ENCODE data around the gene PRPF38B. TPM values are rescaled to one million over a fixed set of nuclear protein-coding genes. Genes with fewer than 3 reads are reported as not detected.

PRPF38B gene
- total RNA-seq, 1 donor from 2014 or later, result 54.7 TPM

- TF ChIP-seq CTCF (IDR thresholded peaks at IDR 0.05; ENCODE audit: unreplicated experiment), result no peak
- Mint-ChIP-seq H3K27me3 (peaks cover 3% of the 10 kb centered on the region), H3K4me3 (ENCODE audit: low read depth) (no peak overlapping the region), H3K36me3 (ENCODE audit: insufficient read depth) (no peaks in the 10 kb centered on the region), H3K27ac (no peak overlapping the region), H3K4me1 (ENCODE audit: low read depth) (peaks cover 2% of the 10 kb centered on the region), H3K9me3 (ENCODE audit: low read depth) (no peaks in the 10 kb centered on the region)
- DNase-seq (ENCODE audit: low spot score, unreplicated experiment), result no peak
Observed at GRCh38 chr1:108706643-108707042, 14.5 kb downstream of the PRPF38B start.

- Mint-ChIP-seq H3K4me3 (ENCODE audit: low read depth) (no peak overlapping the region), H3K27me3 (peaks cover 3% of the 10 kb centered on the region), H3K9me3 (ENCODE audit: low read depth) (no peaks in the 10 kb centered on the region), H3K4me1 (ENCODE audit: low read depth) (peaks cover 2% of the 10 kb centered on the region), H3K36me3 (ENCODE audit: insufficient read depth) (no peaks in the 10 kb centered on the region), H3K27ac (no peak overlapping the region)
- no peak for DNase-seq (ENCODE audit: low spot score, unreplicated experiment)
- TF ChIP-seq CTCF (IDR thresholded peaks at IDR 0.05; ENCODE audit: unreplicated experiment), result peak; percentile 12
Observed at GRCh38 chr1:108708691-108709660, 16.9 kb downstream of the PRPF38B start.

GRCh38 chr1:108712606-108713150 lies 20.6 kb downstream of the PRPF38B start, which contains the start of gene FNDC7:
Gene FNDC7, plus strand, starts transcription at chr1:108712908. Its CDS starts 26 bp downstream, at chr1:108712934.
- no peaks in the 10 kb centered on the region for H3K36me3 Mint-ChIP-seq (ENCODE audit: insufficient read depth)
- H3K9me3 Mint-ChIP-seq (ENCODE audit: low read depth), result no peaks in the 10 kb centered on the region
- DNase-seq (ENCODE audit: low spot score, unreplicated experiment), result no peak
- no peak within 1 kb of the TSS for H3K27ac Mint-ChIP-seq
- no peaks in the 10 kb centered on the region for H3K4me1 Mint-ChIP-seq (ENCODE audit: low read depth)
- no peak for TF ChIP-seq CTCF (IDR thresholded peaks at IDR 0.05; ENCODE audit: unreplicated experiment)
- no peak within 1 kb of the TSS for H3K4me3 Mint-ChIP-seq (ENCODE audit: low read depth)
- H3K27me3 Mint-ChIP-seq, result peaks cover 12% of the 10 kb centered on the region

GRCh38 chr1:108715932-108716331 lies 23.8 kb downstream of the PRPF38B start:
- no peak for DNase-seq (ENCODE audit: low spot score, unreplicated experiment)
- Mint-ChIP-seq H3K36me3 (ENCODE audit: insufficient read depth) (no peaks in the 10 kb centered on the region), H3K27ac (no peak overlapping the region), H3K4me3 (ENCODE audit: low read depth) (no peak overlapping the region), H3K27me3 (peaks cover 13% of the 10 kb centered on the region), H3K4me1 (ENCODE audit: low read depth) (no peaks in the 10 kb centered on the region), H3K9me3 (ENCODE audit: low read depth) (no peaks in the 10 kb centered on the region)
- no peak for TF ChIP-seq CTCF (IDR thresholded peaks at IDR 0.05; ENCODE audit: unreplicated experiment)

- no peaks in the 10 kb centered on the region for H3K36me3 Mint-ChIP-seq (ENCODE audit: insufficient read depth)
- H3K9me3 Mint-ChIP-seq (ENCODE audit: low read depth), result no peaks in the 10 kb centered on the region
- H3K4me1 Mint-ChIP-seq (ENCODE audit: low read depth), result no peaks in the 10 kb centered on the region
- H3K27me3 Mint-ChIP-seq, result peaks cover 13% of the 10 kb centered on the region
- DNase-seq (ENCODE audit: low spot score, unreplicated experiment), result no peak
- H3K4me3 Mint-ChIP-seq (ENCODE audit: low read depth), result no peak overlapping the region
- no peak for TF ChIP-seq CTCF (IDR thresholded peaks at IDR 0.05; ENCODE audit: unreplicated experiment)
- H3K27ac Mint-ChIP-seq, result no peak overlapping the region
Observed at GRCh38 chr1:108716437-108717230, 24.5 kb downstream of the PRPF38B start.

Data from progenitor cell of endocrine pancreas (in vitro differentiated cells).